DOHH2 (cell line): ENCODE measurements around the gene WNT3A.

Experiments used
- H3F3A ChIP-seq: fragments of 200-600 bp; sonication (generic), shearing (Covaris generic); 2 replicates; pipeline ENCODE4 v1.6.0; 2016; ENCODE audit warnings: antibody characterized with exemption, mild to moderate bottlenecking; ENCODE audit not compliant: control insufficient read depth, insufficient read depth
- H3K27ac ChIP-seq: fragments of 200-600 bp; sonication (generic); 2 replicates; pipeline ENCODE4 v1.5.1; 2014; ENCODE audit warnings: low read depth, mild to moderate bottlenecking, low read length, moderate library complexity
- H3K27me3 ChIP-seq: fragments of 200-600 bp; sonication (generic); 2 replicates; pipeline ENCODE4 v1.6.1; 2014; ENCODE audit warnings: mild to moderate bottlenecking, low read length, mixed read lengths; ENCODE audit not compliant: control insufficient read depth
- H3K36me3 ChIP-seq: fragments of 200-600 bp; sonication (generic); 2 replicates; pipeline ENCODE4 v1.6.1; 2014; ENCODE audit warnings: mild to moderate bottlenecking, low read length, moderate library complexity, mixed read lengths; ENCODE audit not compliant: control insufficient read depth
- H3K4me1 ChIP-seq: fragments of 200-600 bp; sonication (generic); 2 replicates; pipeline ENCODE4 v1.6.1; 2014; ENCODE audit warnings: mild to moderate bottlenecking, low read length, mixed read lengths; ENCODE audit not compliant: control insufficient read depth
- H3K4me2 ChIP-seq: fragments of 200-600 bp; sonication (generic); 2 replicates; pipeline ENCODE4 v1.6.0; 2014; ENCODE audit warnings: mild to moderate bottlenecking, low read length, moderate library complexity
- H3K4me3 ChIP-seq: fragments of 200-600 bp; sonication (generic); 2 replicates; pipeline ENCODE4 v1.5.1; 2014; ENCODE audit warnings: mild to moderate bottlenecking, low read length, mixed read lengths
- H3K79me2 ChIP-seq: fragments of 200-600 bp; sonication (generic); 2 replicates; pipeline ENCODE4 v1.6.1; 2014; ENCODE audit warnings: mild to moderate bottlenecking, low read length, mixed read lengths; ENCODE audit not compliant: control insufficient read depth
- H3K9me2 ChIP-seq: fragments of 200-600 bp; sonication (generic); replicated peaks from 2 replicates; pipeline ENCODE4 v1.6.1; 2014; ENCODE audit warnings: mild to moderate bottlenecking, low read length, mixed read lengths; ENCODE audit not compliant: control insufficient read depth
- H3K9me3 ChIP-seq: fragments of 200-600 bp; sonication (generic); 2 replicates; pipeline ENCODE4 v1.6.1; 2014; ENCODE audit warnings: antibody characterized with exemption, low read length, mixed read lengths; ENCODE audit not compliant: control insufficient read depth, insufficient read depth
- H4K20me1 ChIP-seq: fragments of 200-600 bp; sonication (generic); 2 replicates; pipeline ENCODE4 v1.6.0; 2014; ENCODE audit warnings: low read depth, mild to moderate bottlenecking, antibody characterized with exemption, low read length, moderate library complexity; ENCODE audit not compliant: control insufficient read depth, insufficient read depth
- CTCF ChIP-seq: fragments of 200-600 bp; sonication (generic); IDR thresholded peaks from one replicate; pipeline ENCODE4 v1.5.1; 2014; ENCODE audit warnings: antibody characterized with exemption, mild to moderate bottlenecking, low read depth, low read length; ENCODE audit not compliant: poor library complexity, severe bottlenecking
- EZH2phosphoT487 ChIP-seq: fragments of 200-600 bp; sonication (generic); IDR thresholded peaks from 2 replicates; pipeline ENCODE4 v1.6.1; 2017; ENCODE audit warnings: borderline replicate concordance, mild to moderate bottlenecking, antibody characterized with exemption, low read length, moderate library complexity, mixed read lengths

Gene WNT3A

GRCh38 chr1:228006034-228006785 is 588 bp upstream of the WNT3A start:
- no peak overlapping the region for H3K27ac ChIP-seq
- no peaks in the 10 kb centered on the region for H3K36me3 ChIP-seq
- no peak overlapping the region for H3K4me3 ChIP-seq
- no peaks in the 10 kb centered on the region for H4K20me1 ChIP-seq
- H3K4me1 ChIP-seq = peaks cover 13% of the 10 kb centered on the region
- no peaks in the 10 kb centered on the region for H3K9me2 ChIP-seq
- peaks cover 12% of the 10 kb centered on the region for H3K27me3 ChIP-seq
- H3K9me3 ChIP-seq = no peaks in the 10 kb centered on the region
- H3K4me2 ChIP-seq = no peak overlapping the region
- no peak for TF ChIP-seq CTCF
- no peak for TF ChIP-seq EZH2phosphoT487
- H3F3A ChIP-seq = no peaks in the 10 kb centered on the region
- H3K79me2 ChIP-seq = no peaks in the 10 kb centered on the region

- Histone ChIP-seq H3K36me3 (no peaks in the 10 kb centered on the region), H3K79me2 (no peaks in the 10 kb centered on the region), H4K20me1 (no peaks in the 10 kb centered on the region), H3F3A (no peaks in the 10 kb centered on the region), H3K27me3 (peaks cover 12% of the 10 kb centered on the region), H3K4me3 (no peak overlapping the region), H3K27ac (no peak overlapping the region), H3K9me2 (no peaks in the 10 kb centered on the region), H3K4me2 (no peak overlapping the region), H3K9me3 (no peaks in the 10 kb centered on the region), H3K4me1 (peaks cover 13% of the 10 kb centered on the region)
- no peak for TF ChIP-seq EZH2phosphoT487
- no peak for TF ChIP-seq CTCF
Measured at GRCh38 chr1:228007049-228007800, 427 bp downstream of the WNT3A start.

- peaks cover 13% of the 10 kb centered on the region for H3K4me1 ChIP-seq
- H3K79me2 ChIP-seq = no peaks in the 10 kb centered on the region
- H3F3A ChIP-seq = no peaks in the 10 kb centered on the region
- H3K36me3 ChIP-seq = no peaks in the 10 kb centered on the region
- no peak overlapping the region for H3K27ac ChIP-seq
- H3K4me3 ChIP-seq = no peak overlapping the region
- H4K20me1 ChIP-seq = no peaks in the 10 kb centered on the region
- no peak overlapping the region for H3K4me2 ChIP-seq
- TF ChIP-seq CTCF = no peak
- no peak for TF ChIP-seq EZH2phosphoT487
- no peaks in the 10 kb centered on the region for H3K9me2 ChIP-seq
- H3K27me3 ChIP-seq = peaks cover 12% of the 10 kb centered on the region
- no peaks in the 10 kb centered on the region for H3K9me3 ChIP-seq
Measured at GRCh38 chr1:228007801-228008341, 1.1 kb downstream of the WNT3A start.
